Inflammatory macrophage (primary cell): ENCODE measurements around the gene CDH12.
"Not testable (repeated sequence)": the region's sequence is repeated elsewhere in the genome, so short reads cannot be mapped to it uniquely, and the experiment has no call there.

ENCODE experiments used
- DNase-seq, 2 donors: peaks; one replicate each; pipeline ENCODE4 v3.0.0-alpha.2; 2020 to 2022

CDH12 gene

GRCh38 chr5:22111320-22111719 lies 741.8 kb downstream of the CDH12 start:
- no peak for DNase-seq

DNA sequence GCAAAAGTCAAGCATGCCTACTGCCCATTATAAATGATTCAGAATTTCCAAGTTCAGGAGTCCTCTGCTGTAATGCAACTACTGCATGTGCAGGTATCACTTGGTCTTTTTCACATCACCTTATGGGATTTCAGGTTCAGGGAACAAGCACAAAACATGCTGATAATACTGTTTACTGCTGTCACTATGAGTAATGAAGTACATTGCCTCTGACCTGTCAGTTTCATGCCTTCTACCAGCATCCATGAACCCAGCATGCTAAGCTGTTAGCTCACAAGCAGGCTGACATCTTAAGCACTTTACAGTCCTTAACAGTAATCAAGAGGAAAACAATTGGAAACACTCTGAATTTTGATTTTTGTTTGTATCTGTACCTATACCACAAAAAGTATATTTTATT lies 743.8 kb downstream of the CDH12 start:
- no peak for DNase-seq

- no peak for DNase-seq
Measured at GRCh38 chr5:22108545-22108944, 744.6 kb downstream of the CDH12 start.

DNA sequence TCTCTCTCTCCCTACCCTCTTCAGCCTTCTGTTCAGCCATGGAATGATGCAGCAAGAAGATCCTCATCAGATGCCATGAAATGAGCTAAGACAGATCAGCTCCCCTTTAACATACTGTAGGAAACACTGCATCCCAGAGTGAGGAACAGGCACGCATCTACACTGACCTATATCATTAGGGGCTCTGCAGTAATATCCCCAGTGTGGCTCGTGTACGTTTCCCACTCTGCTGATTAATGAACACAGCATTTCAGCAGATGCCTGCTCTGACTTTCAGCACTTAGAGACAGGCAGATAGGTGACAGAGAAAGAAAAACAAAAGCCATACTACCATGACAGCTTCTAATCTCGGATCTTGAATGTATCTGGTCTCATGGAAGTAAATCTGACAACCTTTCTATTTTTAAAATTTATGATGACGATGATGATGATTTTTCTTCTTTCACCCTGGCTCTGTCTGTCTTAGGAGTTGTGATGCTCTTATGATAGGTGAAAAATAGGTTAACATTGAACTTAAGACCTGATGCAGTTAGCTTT lies 750.3 kb downstream of the CDH12 start:
- no peak for DNase-seq

- DNase-seq = no peak
Measured at GRCh38 chr5:22088517-22088916, 764.6 kb downstream of the CDH12 start.

DNA sequence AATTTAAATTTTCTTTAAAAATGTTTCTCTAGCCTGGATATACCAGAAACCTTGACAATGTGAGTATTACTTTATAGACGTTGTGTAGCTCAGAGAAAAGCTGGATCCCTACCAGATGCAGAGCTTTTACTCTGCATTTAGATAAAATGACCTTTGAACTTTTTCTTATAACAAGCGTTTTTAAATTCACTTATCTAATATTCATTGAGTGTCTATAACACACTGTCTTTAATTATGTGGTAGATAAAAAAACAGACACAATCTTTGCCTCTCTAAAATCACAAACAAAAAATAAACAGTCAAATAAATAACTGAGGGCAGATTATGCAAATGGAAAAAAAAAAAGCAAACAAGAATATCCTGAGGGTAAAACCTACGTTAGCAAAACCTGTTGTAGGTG lies 773.6 kb downstream of the CDH12 start:
- no peak for DNase-seq

DNA sequence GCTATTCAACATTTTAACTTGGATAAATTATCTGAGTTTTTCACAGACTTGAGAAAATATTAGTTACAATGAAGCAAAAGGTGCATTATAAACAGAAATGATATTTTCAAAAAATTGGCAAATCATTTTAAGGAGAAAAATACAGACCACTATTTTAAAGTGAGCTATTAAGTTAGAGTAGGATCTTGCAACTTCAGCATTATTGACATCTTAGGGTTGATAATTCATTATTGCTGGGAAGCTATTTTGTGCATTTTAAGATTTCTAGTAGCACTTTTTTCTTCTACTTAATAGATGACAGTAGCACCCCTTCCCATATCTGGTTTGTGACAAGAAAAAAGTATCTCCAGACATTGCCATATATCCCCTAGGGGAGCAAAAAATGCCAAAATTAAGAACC lies 774.1 kb downstream of the CDH12 start:
- DNase-seq = no peak

- peak; percentile 51 to 58 for DNase-seq
Measured at GRCh38 chr5:22076586-22076985, 776.6 kb downstream of the CDH12 start.

- DNase-seq = no peak
Measured at GRCh38 chr5:22070186-22070728, 782.9 kb downstream of the CDH12 start.

GRCh38 chr5:22063717-22064116 lies 789.4 kb downstream of the CDH12 start:
- DNase-seq = no peak

- no peak for DNase-seq
Measured at GRCh38 chr5:22058620-22059019, 794.5 kb downstream of the CDH12 start.

- DNase-seq = no peak
Measured at GRCh38 chr5:22057012-22057411, 796.1 kb downstream of the CDH12 start.

GRCh38 chr5:22056601-22057000 lies 796.5 kb downstream of the CDH12 start:
- no peak for DNase-seq

- DNase-seq = no peak
Measured at GRCh38 chr5:22053195-22053594, 799.9 kb downstream of the CDH12 start.

- no peak for DNase-seq
Measured at GRCh38 chr5:22051881-22052280, 801.3 kb downstream of the CDH12 start.

DNA sequence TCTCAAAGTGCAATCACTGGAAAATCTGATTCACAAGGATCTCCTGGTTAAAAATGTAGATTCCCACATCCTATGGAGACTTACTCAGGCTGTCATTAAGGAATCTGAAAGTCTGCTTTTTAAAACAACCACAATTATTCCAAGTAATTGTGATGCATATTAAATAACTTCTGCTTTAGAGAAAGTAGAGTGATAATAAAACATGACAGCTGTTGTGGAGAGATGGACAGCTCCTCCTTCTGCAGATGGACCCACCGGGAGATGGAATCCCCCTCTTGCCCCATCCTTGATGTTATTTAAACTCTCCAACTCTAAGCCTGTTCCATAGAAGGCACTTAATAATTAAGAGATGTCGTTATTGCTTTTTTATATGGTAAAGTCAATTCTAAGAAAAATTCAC lies 802.2 kb downstream of the CDH12 start:
- DNase-seq = no peak

- DNase-seq = no peak
Measured at GRCh38 chr5:22044229-22044628, 808.9 kb downstream of the CDH12 start.

- DNase-seq = no peak
Measured at GRCh38 chr5:22036061-22036460, 817.1 kb downstream of the CDH12 start.

DNA sequence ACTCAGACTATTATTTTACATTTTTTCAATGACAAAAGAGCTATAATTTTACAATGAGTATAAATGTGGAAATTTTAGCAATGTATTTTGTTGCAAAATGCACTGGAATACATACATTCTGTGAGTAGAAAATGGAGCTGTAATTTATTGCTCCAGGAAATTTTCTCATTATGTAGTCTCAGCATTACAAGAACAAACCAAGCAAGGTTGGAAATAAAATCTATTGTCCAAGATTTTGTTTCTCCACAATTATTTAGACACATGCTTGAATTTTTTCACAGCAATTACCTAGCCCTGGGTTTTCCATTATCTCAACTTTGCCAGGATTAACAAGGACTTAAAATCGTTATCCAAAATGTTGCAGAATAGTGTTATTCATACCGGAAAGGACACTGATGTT lies 820.1 kb downstream of the CDH12 start:
- no peak for DNase-seq

DNA sequence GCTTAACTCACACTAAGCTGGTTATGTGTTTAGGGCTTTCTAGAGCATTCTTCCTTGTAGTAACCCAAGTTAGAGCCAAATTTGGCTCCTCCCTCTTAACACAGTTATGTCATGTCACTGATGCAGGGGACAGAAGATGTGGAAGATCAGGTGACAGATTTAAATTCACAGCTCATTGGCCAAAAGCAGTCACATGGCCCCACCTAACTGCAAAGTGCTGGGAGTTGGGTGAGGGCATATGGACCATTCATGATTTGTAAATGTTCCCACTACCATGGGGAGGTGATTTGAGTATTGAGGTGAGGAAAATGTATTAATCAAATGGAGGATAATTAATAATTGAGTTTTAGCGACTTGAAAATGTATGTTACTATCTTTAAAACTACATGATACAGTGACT lies 829.4 kb downstream of the CDH12 start:
- DNase-seq = no peak

DNA sequence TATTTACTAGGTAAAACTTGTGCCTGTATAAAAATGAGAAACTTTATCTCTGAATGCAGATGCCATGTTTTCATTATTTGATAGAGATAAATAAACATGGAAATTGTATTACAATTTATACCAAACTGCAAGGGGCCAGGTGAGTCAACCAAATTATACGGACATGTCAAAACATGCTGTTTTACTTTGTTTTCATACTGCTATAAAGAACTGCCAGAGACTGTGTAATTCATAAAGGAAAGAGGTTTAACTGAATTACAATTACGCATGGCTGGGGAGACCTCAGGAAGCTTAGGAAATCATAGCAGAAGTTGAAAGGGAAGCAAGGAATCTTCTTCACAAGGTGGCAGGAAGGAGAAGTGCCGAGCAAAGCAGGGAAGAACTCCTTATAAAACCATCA lies 840.3 kb downstream of the CDH12 start:
- not testable (repeated sequence) for DNase-seq

DNA sequence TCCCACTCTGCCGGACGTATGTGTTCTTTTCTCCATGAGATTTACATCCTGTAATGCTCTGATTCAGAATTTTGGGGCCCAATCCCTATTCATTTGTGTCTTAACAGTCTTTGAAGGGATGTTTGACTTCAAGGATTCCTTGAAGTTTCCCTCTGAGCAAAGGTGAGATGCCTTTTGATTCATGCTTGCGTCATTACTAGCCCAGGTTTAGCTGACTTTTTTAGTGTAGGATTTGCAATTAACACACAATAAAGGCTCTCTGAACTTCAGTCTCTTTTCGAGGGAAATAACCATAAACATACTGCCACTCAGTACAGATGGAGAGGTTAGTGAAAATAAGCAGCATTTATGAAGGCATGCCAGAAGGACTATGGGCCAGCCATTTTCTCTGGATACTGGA lies 842.3 kb downstream of the CDH12 start:
- DNase-seq = not testable (repeated sequence)

GRCh38 chr5:22001097-22001496 lies 852.0 kb downstream of the CDH12 start:
- not testable (repeated sequence) for DNase-seq

- not testable (repeated sequence) for DNase-seq
Measured at GRCh38 chr5:21985799-21986198, 867.3 kb downstream of the CDH12 start.

- DNase-seq = not testable (repeated sequence)
Measured at GRCh38 chr5:21951571-21951970, 901.6 kb downstream of the CDH12 start.
